ENCODE results near the gene EXOC8.

DNA sequence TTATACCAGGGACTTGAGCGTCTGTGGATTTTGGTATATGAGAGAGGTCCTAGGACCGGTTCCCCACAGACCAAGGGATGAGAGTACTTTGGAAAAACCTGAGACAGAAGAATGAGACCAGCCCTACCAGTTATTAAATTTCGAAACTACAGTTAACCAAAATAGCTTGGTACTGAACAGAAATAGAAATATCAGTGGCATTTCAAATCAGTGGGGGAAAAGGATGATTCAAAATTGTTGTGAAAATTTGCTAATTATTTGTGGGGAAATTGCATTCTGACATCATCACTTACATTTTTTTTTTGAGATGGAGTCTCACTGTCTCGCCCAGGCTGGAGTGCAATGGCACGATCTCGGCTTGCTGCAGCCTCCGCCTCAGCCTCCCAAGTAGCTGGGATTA, 8.2 kb downstream of the EXOC8 start:
- TF ChIP-seq, protein P1, sequence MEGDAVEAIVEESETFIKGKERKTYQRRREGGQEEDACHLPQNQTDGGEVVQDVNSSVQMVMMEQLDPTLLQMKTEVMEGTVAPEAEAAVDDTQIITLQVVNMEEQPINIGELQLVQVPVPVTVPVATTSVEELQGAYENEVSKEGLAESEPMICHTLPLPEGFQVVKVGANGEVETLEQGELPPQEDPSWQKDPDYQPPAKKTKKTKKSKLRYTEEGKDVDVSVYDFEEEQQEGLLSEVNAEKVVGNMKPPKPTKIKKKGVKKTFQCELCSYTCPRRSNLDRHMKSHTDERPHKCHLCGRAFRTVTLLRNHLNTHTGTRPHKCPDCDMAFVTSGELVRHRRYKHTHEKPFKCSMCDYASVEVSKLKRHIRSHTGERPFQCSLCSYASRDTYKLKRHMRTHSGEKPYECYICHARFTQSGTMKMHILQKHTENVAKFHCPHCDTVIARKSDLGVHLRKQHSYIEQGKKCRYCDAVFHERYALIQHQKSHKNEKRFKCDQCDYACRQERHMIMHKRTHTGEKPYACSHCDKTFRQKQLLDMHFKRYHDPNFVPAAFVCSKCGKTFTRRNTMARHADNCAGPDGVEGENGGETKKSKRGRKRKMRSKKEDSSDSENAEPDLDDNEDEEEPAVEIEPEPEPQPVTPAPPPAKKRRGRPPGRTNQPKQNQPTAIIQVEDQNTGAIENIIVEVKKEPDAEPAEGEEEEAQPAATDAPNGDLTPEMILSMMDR (IDR thresholded peaks at IDR 0.05): no peak
- TF ChIP-seq POLR2A (IDR thresholded peaks at IDR 0.05): no peak

All from stomach (tissue), 4 donors.